Measurements from ENCODE around the gene MAFF.

The MAFF gene

DNA sequence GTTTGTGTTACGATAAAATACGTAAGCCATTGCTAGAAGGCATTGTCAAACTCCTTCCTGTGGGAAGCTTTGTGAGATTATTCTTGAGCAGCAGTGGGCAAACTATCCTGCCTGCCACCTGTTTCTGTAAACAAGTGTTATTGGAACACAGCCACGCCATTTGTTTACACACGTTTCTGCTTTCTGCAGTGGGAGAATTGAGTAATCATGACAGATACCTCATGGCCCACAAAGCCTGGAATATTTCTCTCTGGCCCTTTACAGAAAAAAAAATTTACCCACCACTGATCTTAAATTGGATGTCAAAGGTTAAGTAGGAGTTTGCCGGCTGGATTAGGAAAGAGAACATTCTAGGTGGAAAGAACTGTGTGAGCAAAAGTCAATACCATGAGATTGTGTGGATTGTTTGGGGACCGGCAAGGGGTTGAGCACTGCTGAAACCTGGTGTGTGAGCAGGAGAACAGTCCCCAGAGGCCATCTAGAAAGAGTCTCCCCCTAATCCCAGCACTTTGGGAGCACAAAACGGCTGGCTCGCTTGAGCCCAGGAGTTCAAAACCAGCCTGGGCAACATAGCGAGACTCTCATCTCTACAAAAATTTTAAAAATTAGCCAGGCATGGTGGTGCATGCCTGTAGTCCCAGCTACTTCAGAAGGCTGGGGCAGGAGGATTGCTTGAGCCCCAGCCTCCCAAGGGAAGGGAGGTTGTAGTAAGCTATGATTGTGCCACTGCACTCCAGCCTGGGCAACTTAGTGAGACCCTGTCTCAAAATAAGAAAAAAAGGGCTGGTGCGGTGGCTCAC is 14.2 kb upstream of the MAFF start:
- DNase-seq (ENCODE audit: low spot score), result no peak
- ChIA-PET CTCF (interaction anchor here (0.6 kb wide), 1 partner anchor 170 kb away, joined by 3 read pairs; no protein-coding TSS in a partner anchor), POLR2A (ENCODE audit: low non-redundant PET) (no interaction called here)
- TF ChIP-seq, protein P1, sequence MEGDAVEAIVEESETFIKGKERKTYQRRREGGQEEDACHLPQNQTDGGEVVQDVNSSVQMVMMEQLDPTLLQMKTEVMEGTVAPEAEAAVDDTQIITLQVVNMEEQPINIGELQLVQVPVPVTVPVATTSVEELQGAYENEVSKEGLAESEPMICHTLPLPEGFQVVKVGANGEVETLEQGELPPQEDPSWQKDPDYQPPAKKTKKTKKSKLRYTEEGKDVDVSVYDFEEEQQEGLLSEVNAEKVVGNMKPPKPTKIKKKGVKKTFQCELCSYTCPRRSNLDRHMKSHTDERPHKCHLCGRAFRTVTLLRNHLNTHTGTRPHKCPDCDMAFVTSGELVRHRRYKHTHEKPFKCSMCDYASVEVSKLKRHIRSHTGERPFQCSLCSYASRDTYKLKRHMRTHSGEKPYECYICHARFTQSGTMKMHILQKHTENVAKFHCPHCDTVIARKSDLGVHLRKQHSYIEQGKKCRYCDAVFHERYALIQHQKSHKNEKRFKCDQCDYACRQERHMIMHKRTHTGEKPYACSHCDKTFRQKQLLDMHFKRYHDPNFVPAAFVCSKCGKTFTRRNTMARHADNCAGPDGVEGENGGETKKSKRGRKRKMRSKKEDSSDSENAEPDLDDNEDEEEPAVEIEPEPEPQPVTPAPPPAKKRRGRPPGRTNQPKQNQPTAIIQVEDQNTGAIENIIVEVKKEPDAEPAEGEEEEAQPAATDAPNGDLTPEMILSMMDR (conservative IDR thresholded peaks at IDR 0.05; ENCODE audit: low read depth), result no peak
- no peak overlapping the region for H3K27ac ChIP-seq

DNA sequence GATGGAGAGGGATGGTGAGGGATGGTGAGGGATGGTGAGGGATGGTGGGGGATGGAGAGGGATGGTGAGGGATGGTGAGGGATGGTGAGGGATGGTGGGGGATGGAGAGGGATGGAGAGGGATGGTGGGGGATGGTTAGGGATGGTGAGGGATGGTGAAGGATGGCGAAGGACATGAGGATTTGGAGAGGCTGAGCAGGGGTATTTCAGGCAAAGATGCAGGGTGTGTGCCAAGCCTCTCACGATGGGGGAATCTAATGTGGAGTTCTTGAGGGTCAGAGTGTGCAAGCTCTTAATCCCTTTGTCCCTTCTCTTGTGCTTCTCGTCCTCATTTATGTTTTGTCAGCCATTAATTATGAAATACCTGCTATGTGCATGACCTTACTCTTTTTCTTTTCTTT is 12.7 kb upstream of the MAFF start:
- no peak overlapping the region for H3K27ac ChIP-seq
- TF ChIP-seq, protein P1 (conservative IDR thresholded peaks at IDR 0.05; ENCODE audit: low read depth), result no peak
- DNase-seq (ENCODE audit: low spot score), result no peak
- POLR2A ChIA-PET (ENCODE audit: low non-redundant PET), result no interaction called here
- CTCF ChIA-PET, result interaction anchor here (0.6 kb wide), 1 partner anchor 64 kb away, joined by 3 read pairs; no protein-coding TSS in a partner anchor

DNA sequence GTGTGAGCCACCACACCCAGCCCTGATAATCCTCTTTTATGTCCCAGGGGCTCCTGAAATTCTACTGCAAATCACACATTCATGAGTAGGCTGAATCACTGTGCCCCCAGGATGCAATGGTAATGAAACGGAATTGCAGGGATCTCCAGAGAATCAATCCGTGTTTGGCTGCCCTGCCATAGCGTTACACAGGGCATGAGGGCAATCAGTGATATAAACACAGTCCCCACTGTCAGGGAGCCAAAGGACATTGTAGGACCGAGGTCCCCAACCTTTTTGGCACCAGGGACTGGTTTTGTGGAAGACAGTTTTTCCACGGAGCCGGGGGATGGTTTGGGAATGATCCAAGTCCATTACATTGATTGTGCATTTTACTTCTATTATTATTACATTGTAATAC is 11.2 kb upstream of the MAFF start:
- ChIA-PET CTCF (no interaction called here), POLR2A (ENCODE audit: low non-redundant PET) (no interaction called here)
- no peak overlapping the region for H3K27ac ChIP-seq
- TF ChIP-seq, protein P1 (conservative IDR thresholded peaks at IDR 0.05; ENCODE audit: low read depth), result no peak
- DNase-seq (ENCODE audit: low spot score), result no peak

DNA sequence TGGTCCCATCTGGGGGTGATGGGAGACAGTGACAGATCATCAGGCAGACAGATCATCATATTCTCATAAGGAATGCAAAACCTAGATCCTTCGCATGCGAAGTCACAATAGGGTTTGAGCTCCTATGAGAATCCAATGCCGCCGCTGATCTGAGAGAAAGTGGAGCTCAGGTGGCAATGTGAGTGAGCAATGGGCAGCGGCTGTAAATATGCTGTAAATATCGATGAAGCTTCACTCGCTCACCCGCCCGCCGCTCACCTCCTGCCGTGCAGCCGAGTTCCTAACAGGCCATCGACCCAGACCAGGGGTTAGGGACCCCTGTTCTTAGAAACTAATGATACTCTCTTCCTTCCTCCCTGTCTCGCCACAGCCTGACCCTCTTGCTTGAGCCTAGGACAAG is 10.7 kb upstream of the MAFF start:
- ChIA-PET POLR2A (ENCODE audit: low non-redundant PET) (no interaction called here), CTCF (interaction anchor here (0.5 kb wide), 1 partner anchor 44 kb away, joined by 5 read pairs; no protein-coding TSS in a partner anchor)
- no peak for DNase-seq (ENCODE audit: low spot score)
- TF ChIP-seq, protein P1 (conservative IDR thresholded peaks at IDR 0.05; ENCODE audit: low read depth), result no peak
- H3K27ac ChIP-seq, result no peak overlapping the region

DNA sequence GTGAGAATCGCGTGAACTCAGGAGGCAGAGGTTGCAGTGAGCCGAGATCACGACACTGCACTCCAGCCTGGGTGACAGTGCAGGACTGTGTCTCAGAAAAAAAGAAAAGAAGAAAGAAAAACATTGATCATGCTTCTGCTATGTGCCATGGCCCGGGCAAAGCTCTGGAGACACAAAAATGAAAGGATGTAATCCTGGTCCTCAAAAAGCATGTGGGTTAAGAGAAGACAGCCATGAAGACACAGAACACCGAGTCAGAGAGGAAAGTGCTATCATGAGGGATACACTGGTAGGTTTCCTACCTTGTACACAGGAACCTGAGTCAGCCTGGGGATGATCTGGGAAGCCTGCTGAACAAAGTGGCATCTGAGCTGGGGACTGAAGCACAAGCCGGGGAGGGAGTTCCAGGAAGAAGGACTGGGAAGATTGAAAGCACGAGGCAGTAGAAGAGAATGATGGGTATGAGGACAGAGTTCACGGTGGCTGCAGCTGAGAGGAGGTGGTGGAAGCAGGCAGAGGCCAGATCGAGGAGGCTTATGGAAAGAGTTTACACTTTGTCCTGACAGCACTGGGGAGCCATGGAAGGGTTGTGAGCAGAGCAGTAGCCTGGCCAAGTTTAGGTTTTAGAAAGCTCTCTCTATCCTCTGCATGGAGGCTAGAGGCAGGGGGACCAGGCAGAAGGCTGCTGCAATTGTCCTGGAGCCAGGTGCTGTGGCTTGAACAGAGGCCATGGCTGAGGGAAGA is 9.9 kb upstream of the MAFF start:
- CTCF ChIA-PET, result interaction anchor here (1.0 kb wide), 1 partner anchor 10 kb away, joined by 3 read pairs; the partner anchor contains the start of gene PLA2G6
- TF ChIP-seq, protein P1 (conservative IDR thresholded peaks at IDR 0.05; ENCODE audit: low read depth), result no peak
- POLR2A ChIA-PET (ENCODE audit: low non-redundant PET), result interaction anchor here (1.0 kb wide), 1 partner anchor 10 kb away, joined by 3 read pairs; the partner anchor contains the start of gene PLA2G6

DNA sequence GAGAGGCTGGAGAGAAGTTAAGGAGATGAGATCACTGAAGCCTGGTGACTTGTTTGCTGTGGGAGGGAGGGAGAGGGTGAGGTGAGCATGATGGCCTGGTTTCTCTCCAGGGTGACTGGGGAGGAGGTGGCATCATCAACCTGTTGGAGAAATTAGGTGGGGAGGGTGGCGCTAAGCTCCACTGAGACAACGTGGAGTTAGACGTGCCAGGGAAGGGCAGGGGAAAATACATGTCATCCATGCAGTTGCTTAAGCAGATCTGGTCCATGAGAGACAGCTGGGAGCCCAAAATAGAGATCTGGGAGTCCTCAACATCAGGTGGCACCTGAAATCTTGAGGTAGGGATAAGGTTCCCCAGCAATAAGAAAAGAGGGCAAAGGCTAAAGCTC is 9.3 kb upstream of the MAFF start:
- CTCF ChIA-PET, result interaction anchor here (1.0 kb wide), 1 partner anchor 11 kb away, joined by 3 read pairs; the partner anchor contains the start of gene PLA2G6

More for the DNA sequence above, 9.9 kb upstream of the MAFF start:
- H3K27ac ChIP-seq, result no peak overlapping the region; the same call in 1 of the 2 replicates
- no peak for DNase-seq (ENCODE audit: low spot score)

More for the DNA sequence above, 9.3 kb upstream of the MAFF start:
- H3K27ac ChIP-seq, result no peak overlapping the region; the same call in 1 of the 2 replicates
- DNase-seq (ENCODE audit: low spot score), result no peak
- TF ChIP-seq, protein P1 (conservative IDR thresholded peaks at IDR 0.05; ENCODE audit: low read depth), result no peak
- POLR2A ChIA-PET (ENCODE audit: low non-redundant PET), result interaction anchor here (1.0 kb wide), 1 partner anchor 11 kb away, joined by 3 read pairs; the partner anchor contains the start of gene PLA2G6
